K562 (cell line): ENCODE results near the gene LRRC58. TPM values are rescaled to one million over a fixed set of nuclear protein-coding genes. Genes with fewer than 3 reads are reported as not detected.

Experiments
- BDP1 ChIP-seq: IDR thresholded peaks from 3 replicates; pipeline ENCODE4 v1.6.1; 2011; ENCODE audit not compliant: insufficient read length, insufficient read depth
- C11orf30 ChIP-seq: fragments of 450-650 bp; IDR thresholded peaks from 2 replicates; pipeline ENCODE4 v1.6.1; 2016; ENCODE audit warnings: low read depth, mild to moderate bottlenecking
- COPS2 ChIP-seq: fragments of 450-650 bp; conservative IDR thresholded peaks from 2 replicates; pipeline ENCODE4 v1.6.1; 2016; ENCODE audit warnings: mild to moderate bottlenecking, moderate library complexity
- EP400 ChIP-seq: fragments of 450-650 bp; IDR thresholded peaks from 2 replicates; pipeline ENCODE4 v1.6.1; 2017; ENCODE audit warnings: antibody characterized with exemption, mild to moderate bottlenecking, moderate library complexity
- ETV6 ChIP-seq, 3 experiments: fragments of 150-350 bp in 1 of 3; sonication (generic) in 1 of 3; formaldehyde crosslinking in 1 of 3; IDR thresholded peaks; 2 replicates each; pipeline versions ENCODE4 v1.6.1 to v1.8.0; 2014 to 2022; ENCODE audit warnings: borderline replicate concordance in 2 of 3, low read depth in 2 of 3, antibody characterized with exemption in 1 of 3, low read length in 1 of 3, mild to moderate bottlenecking in 1 of 3, missing genetic modification reagents in 1 of 3
- GTF2B ChIP-seq: IDR thresholded peaks from 2 replicates; pipeline ENCODE4 v1.6.1; 2011; ENCODE audit not compliant: insufficient read length; ENCODE audit errors: extremely low read depth
- HES1 ChIP-seq: fragments of 450-650 bp; IDR thresholded peaks from 2 replicates; pipeline ENCODE4 v1.6.1; 2016; ENCODE audit warnings: low read depth, mild to moderate bottlenecking, moderate library complexity
- IRF9 ChIP-seq: fragments of 450-650 bp; IDR thresholded peaks from 2 replicates; pipeline ENCODE4 v1.6.1; 2016; ENCODE audit warnings: missing biosample characterization, missing genetic modification characterization
- MAFF ChIP-seq: IDR thresholded peaks from 2 replicates; pipeline ENCODE4 v1.6.1; 2012; ENCODE audit warnings: low read length, improper control_type of control experiment
- MAX ChIP-seq: sonication (generic); formaldehyde crosslinking; IDR thresholded peaks from 2 replicates; pipeline ENCODE4 v1.9.0; 2022; ENCODE audit warnings: mild to moderate bottlenecking, missing genetic modification reagents
- PBX2 ChIP-seq, 2 experiments: IDR thresholded peaks in 1 of 2; conservative IDR thresholded peaks in 1 of 2; 2 replicates each; pipeline ENCODE4 v1.6.1; 2016; ENCODE audit warnings: low read depth in 2 of 2, mild to moderate bottlenecking in 1 of 2, missing compliant biosample characterization in 1 of 2, missing genetic modification characterization in 1 of 2, moderate library complexity in 1 of 2
- POLR2G ChIP-seq: fragments of 200-400 bp; formaldehyde crosslinking; IDR thresholded peaks from 2 replicates; pipeline ENCODE4 v1.6.1; 2017; ENCODE audit warnings: low read depth, mild to moderate bottlenecking, antibody characterized with exemption, low read length, moderate library complexity
- PTBP1 ChIP-seq: fragments of 200-400 bp; formaldehyde crosslinking; IDR thresholded peaks from 2 replicates; pipeline ENCODE4 v1.6.1; 2017; ENCODE audit warnings: low read depth, low read length
- RBM15 ChIP-seq: fragments of 200-400 bp; formaldehyde crosslinking; IDR thresholded peaks from 2 replicates; pipeline ENCODE4 v1.6.1; 2018; ENCODE audit warnings: mild to moderate bottlenecking, low read length, moderate library complexity; ENCODE audit not compliant: insufficient read depth
- SFPQ ChIP-seq: fragments of 200-400 bp; formaldehyde crosslinking; IDR thresholded peaks from 2 replicates; pipeline ENCODE4 v1.6.1; 2017; ENCODE audit warnings: mild to moderate bottlenecking, low read depth, low read length, moderate library complexity
- SIRT6 ChIP-seq: IDR thresholded peaks from one replicate; pipeline ENCODE4 v1.6.1; 2012; ENCODE audit warnings: low read depth, mild to moderate bottlenecking, control low read depth, inconsistent platforms, low read length, moderate library complexity
- TAL1 ChIP-seq: fragments of 450-650 bp; IDR thresholded peaks from 2 replicates; pipeline ENCODE4 v1.6.1; 2016; ENCODE audit warnings: mild to moderate bottlenecking
- ZNF174 ChIP-seq: fragments of 250-450 bp; sonication (Bioruptor Pico); IDR thresholded peaks from 2 replicates; pipeline ENCODE4 v1.4.0; 2020; ENCODE audit warnings: mild to moderate bottlenecking
- ZNF699 ChIP-seq: fragments of 250-450 bp; sonication (Bioruptor Pico); IDR thresholded peaks from 2 replicates; pipeline ENCODE4 v1.8.0; 2021; ENCODE audit warnings: mild to moderate bottlenecking, moderate library complexity; ENCODE audit not compliant: insufficient replicate concordance
- ZNF780A ChIP-seq: fragments of 250-450 bp; sonication (Bioruptor Pico); IDR thresholded peaks from 2 replicates; pipeline ENCODE4 v1.5.0; 2021; ENCODE audit warnings: mild to moderate bottlenecking
- polyA plus RNA-seq, 8 experiments: library from polyadenylated mRNA; depleted of rRNA in 4 of 8; stranded (reverse) in 5 of 8; unstranded in 3 of 8; fragments of >200 nt; fragmentation: Nextera tagmentation in 2 of 8; fragmentation: Illumina TruSeq in 1 of 8; extraction: Ambion mirVana in 2 of 8; extraction: Trizol in 1 of 8; gene quantifications; 2 replicates each; pipeline versions ENCODE4 v1.2.1 to v1.2.3, GENCODE V29; 2011 to 2014; ENCODE audit warnings: inconsistent platforms in 1 of 8, missing spikeins in 1 of 8
- total RNA-seq, 7 experiments: library from RNA; depleted of rRNA in 6 of 7; stranded (reverse); fragments of >200 nt in 6 of 7; fragmentation: Illumina TruSeq in 2 of 7; extraction: Trizol in 2 of 7; gene quantifications; 2 replicates each; pipeline versions ENCODE4 v1.2.1 to v1.2.3, GENCODE V29; 2011 to 2021; ENCODE audit warnings: low replicate concordance in 1 of 7

Gene LRRC58
- total and polyA plus RNA-seq, 9 of the 15 experiments (the other 6 are each of a cell fraction or from before 2014, with no cell fraction given), result 5.6 to 26.6 (median 14.8) TPM

GRCh38 chr3:120350401-120350941 lies 1.3 kb upstream of the LRRC58 start (continued):
- TF ChIP-seq SFPQ (no peak), MAFF (peak; percentile 99), MAX (no peak), ZNF699 (CRISPR knock-in tag) (no peak), PTBP1 (no peak), EP400 (peak; percentile 30; the same call in 1 of the 2 replicates), ZNF174 (CRISPR knock-in tag) (no peak), ETV6 (IDR thresholded peaks at IDR 0.05; ENCODE audit: borderline replicate concordance in 1 of 2, low read depth in 2 of 2, low read length in 1 of 2) (no peak), ETV6 (CRISPR knock-in tag; IDR thresholded peaks at IDR 0.05; ENCODE audit: borderline replicate concordance) (no peak), ZNF780A (CRISPR knock-in tag) (no peak), IRF9 (tag) (no peak), PBX2 (CRISPR knock-in tag; IDR thresholded peaks at IDR 0.05; ENCODE audit: low read depth) (no peak), PBX2 (tag; conservative IDR thresholded peaks at IDR 0.05; ENCODE audit: low read depth) (no peak), RBM15 (no peak), C11orf30 (peak; percentile 99), TAL1 (no peak), COPS2 (no peak), POLR2G (no peak), BDP1 (no peak), SIRT6 (no peak), GTF2B (no peak), HES1 (no peak)
